HPDE6-E6E7 (cell line): ENCODE data around the gene CFLAR.
"Not testable (repeated sequence)": the region's sequence is repeated elsewhere in the genome, so short reads cannot be mapped to it uniquely, and the experiment has no call there.

Experiments
- DNase-seq: peaks from one replicate; pipeline ENCODE4 v3.0.0; 2011; ENCODE audit warnings: missing footprints; ENCODE audit errors: extremely low spot score

CFLAR gene

DNA sequence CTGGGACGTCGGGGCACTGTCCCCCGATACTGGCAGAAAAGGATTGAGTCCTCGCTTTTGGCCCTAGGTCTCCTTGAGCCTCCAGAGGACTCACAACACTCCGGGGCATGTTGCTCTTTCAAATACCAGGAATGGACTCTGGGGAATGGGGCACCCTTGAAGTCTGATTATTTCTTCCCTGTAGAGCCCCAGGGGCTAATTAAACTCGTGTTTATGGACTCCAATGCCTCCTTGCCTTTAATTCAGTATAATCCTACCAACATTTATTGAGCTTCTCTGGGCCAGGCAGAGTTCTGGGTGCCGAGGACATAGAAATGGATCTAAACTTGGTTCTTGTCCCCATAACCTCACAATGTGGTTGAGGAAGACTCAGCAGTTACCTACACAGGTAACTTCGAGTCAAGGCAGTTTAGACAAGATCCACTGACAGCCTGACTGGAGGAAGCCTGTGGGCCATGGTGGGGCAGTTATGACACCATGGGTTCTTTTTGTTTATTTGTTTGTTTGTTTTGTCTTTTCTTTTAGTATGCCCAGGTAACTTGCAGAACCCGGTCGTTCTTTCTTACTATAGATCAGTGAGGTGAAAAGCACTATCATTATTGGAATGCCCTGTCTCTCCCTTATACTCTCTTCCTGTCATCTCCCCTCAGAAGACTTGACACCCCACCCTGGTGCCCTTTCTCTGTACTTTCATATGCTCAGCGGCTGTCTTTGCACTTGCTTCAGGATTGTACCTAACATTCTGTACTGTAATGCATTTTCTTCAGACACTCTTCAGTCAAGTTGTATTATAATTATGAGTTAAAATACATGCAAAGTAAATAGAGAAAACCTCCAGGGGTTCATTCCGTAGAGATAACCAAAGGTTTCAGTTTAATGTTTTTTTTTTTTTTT lies 3.2 kb downstream of the CFLAR start:
- DNase-seq: no peak

GRCh38 chr2:201122276-201122675 lies 6.3 kb downstream of the CFLAR start:
- DNase-seq: no peak

DNA sequence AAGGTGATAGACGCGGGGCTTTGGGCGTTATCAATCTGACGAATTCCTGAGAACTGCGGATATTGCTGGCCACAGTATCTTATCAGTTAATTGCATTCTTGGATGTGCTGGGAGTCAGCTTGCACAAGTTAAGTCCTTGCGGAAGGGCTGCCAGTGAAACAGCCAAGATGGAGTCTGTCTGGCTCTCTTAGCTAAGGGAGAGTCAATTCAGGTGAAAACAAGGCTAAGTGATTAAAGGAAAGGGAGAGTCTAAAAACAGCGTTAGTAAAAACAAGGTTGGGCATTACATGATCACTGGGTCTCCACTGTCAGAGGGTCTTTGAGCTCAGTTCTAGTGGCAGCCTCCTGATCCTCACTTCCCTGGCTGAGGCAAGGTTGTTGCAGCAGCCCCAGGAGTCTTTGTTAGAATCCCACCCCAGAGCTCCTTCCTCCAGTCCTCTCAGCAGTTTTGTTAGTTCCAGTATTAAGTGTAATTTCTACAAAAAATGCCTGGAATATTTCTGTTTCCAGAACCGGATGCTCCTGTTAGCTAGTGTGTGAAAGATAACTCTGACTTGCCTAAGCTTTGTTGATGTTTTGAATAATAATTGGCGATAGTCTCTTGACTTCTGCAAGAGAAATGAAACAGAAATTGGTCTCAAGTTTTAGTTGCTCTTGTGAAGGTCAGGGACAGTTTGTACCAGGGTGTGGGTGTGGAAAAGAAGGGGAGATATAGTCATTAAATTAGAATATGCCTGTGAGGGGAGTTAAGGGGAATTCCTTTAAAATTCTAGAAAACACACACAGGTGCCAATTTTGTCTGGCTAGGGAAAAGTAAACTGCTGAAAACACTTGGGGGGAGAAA lies 10.6 kb downstream of the CFLAR start:
- no peak for DNase-seq

- DNase-seq: no peak
Observed at GRCh38 chr2:201127152-201127511, 11.2 kb downstream of the CFLAR start.

DNA sequence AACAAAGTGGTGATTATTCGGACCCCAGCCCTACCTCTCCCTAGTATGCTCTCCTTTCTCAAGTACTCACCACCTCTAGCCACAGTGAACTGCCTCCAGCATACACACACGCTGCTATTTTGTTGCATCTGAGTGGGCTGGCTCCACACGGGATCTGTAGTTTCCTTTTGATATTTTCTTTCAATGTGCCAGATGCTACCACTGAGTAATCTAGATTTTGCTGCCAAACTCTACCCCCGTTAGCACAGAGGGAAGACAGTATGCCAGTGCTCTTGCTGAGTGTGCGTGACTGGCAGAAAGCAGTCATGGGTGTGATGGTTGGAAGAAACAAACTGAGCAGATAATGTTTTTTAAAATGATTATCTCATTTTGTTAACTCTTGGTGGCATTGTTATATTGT lies 11.6 kb downstream of the CFLAR start:
- DNase-seq: no peak

- DNase-seq: no peak
Observed at GRCh38 chr2:201128033-201128432, 12.1 kb downstream of the CFLAR start.

DNA sequence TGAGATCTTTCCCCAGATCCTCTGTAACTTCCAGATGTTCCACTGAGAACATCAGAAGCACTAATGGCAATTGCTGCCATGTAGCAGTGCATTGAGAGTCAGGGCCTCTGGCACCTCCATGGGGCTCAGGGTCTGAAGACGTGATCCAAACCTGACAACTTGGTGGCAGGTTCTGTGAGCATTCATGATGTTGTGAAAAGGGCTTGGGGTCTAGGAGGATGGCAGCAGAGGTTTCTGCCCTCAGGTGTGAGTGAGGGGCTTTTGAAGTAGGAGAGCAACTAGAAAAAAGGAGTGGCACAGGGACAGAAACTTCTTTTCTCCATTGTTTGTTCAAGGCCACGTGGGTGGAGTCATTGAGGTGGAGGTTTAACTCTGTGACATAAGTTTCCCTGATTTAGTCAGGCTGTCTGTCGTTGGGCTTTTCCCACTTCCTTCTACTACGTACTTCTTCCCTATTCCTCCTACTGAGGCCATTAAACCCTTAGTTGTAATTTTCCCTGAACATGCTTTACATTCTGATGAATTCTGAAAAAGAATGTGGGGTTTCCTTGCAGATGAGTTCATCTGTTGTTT lies 13.1 kb downstream of the CFLAR start:
- no peak for DNase-seq

- no peak for DNase-seq
Observed at GRCh38 chr2:201130524-201131186, 14.7 kb downstream of the CFLAR start.

DNA sequence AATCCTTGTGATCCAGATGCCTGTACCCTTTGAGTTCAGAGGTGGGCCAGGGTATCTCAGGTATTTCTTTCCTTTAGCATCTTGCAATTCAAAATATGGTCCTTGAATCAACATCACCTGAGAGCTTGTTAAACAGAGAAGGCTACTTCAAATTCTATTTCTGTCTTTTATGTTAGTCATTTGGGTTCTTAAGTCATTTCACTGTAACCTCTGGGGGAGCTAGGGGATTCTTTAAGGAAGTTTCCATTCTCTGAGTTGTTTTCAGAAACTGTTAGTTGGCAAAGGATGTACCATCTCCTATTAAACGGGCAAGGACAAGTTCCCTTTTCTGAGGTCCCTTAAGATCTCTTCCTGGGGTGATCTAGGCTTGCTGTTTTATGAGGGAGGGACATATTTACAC lies 16.6 kb downstream of the CFLAR start:
- DNase-seq: no peak

DNA sequence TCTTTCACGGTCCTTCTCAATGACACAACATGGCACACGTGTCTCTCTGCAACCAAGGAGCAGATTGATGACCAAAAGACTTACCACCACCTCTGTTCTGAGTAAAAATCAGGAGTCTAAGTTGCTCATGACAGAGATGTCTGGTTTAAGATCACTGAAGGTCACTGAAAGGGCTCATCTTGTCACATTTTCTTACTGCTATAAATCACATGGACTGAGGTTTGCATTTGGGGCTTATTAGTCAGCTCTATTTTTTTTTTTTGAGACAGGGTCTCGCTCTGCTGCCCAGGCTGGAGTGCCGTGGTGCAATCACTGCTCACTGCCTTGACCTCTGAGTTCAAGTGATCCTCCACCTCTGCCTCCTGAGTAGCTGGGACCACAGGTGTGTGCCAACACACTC lies 19.4 kb downstream of the CFLAR start:
- DNase-seq: no peak

- DNase-seq: no peak
Observed at GRCh38 chr2:201136889-201137321, 20.9 kb downstream of the CFLAR start.

- no peak for DNase-seq
Observed at GRCh38 chr2:201137505-201138400, 21.8 kb downstream of the CFLAR start.

GRCh38 chr2:201138401-201138970 lies 22.5 kb downstream of the CFLAR start:
- DNase-seq: no peak

- DNase-seq: not testable (repeated sequence)
Observed at GRCh38 chr2:201138986-201139781, 23.2 kb downstream of the CFLAR start.

DNA sequence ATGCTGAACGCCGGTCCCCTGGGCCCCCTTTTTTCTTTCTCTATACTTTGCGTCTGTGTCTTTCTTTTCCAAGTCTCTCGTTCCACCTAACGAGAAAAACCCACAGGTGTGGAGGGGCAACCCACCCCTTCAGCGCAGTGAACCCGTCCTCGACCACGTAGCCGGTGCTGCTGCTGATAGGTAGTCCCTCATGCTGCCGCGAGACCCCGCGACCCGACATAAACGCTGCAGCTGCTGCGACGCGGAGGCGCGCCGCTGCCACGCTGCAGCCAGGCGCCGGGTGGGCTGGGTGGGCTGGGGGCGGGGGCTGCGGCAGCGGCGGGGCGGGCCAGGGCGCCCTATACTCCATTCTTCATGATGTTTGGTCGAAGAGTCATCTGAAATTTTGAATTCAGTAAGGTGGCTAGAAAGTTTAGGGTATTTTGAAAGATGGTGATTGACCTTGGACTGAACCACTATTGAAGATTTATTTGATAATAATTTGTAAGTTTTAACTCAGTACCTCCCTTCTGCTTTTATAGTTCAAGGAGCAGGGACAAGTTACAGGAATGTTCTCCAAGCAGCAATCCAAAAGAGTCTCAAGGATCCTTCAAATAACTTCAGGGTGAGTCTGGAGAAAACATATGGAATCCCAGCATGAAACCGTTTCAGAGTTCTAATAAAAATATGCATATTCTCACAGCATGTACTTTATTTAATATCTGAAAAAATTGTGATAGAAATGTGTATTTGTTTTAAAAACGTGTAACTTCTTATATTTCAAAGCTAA lies 24.1 kb downstream of the CFLAR start:
- DNase-seq: no peak

GRCh38 chr2:201144101-201145051 lies 28.4 kb downstream of the CFLAR start:
- no peak for DNase-seq

DNA sequence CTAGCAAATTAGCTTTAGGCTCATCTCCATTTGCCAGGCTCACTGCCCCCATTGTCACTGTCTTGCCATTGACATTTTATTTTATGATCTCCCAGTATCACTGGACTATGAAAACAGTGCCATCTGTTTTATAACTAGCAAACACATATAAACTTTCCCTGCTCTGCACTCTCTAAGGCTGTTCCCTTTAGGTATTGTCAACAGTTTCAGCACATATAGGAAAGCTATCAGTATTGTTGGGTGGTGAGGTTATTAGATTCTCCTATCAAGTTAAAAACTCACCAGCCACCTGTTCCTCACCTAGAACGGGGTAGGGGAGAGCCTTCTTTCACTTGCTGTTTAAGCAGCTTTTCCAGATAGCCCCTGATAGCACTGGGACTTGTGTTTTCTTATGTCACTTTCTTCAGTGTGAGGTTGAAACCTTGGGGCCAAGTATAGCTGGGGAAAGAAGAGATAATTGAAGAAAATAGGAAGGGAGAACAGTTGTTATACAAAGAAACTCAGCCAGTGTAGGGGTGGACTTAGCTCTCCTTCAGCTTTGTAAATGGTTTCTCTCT lies 32.5 kb downstream of the CFLAR start:
- DNase-seq: no peak
